ENCODE data around the gene UBE2QL1.

DNA sequence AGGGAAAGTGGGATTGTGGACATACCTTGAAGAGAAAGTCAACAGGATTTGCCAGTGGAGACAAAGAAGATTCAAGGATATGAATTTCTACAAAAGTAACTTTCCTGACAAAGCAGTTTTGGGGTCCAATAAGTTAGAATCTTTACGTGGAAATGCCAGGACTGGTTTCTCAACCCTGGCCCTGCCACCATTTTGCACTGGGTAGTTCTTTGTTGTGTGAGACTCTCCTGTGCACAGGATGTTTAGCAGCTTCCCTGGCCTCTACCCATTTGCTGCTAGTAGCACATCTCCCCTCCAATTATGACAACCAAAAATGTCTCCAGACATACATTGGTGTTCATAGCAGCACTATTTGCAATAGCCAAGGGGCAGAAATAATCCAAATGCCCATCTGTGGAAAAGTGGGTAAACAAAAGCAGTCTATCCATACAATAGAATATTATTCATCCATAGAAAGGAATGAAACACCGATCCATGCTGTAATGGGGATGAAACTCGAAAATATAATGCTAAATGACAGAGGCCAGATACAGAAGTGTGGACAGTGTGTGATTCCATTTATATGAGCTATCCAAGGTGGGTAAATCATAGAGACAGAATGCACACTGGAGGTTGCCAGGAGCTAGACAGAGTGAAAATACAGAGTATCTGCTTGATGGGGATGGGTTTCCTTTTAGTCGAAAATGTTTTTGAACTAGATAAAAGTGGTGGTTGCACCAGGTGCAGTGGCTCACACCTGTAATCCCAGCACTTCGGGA lies 92.8 kb downstream of the UBE2QL1 start:
- TF ChIP-seq, protein P1, sequence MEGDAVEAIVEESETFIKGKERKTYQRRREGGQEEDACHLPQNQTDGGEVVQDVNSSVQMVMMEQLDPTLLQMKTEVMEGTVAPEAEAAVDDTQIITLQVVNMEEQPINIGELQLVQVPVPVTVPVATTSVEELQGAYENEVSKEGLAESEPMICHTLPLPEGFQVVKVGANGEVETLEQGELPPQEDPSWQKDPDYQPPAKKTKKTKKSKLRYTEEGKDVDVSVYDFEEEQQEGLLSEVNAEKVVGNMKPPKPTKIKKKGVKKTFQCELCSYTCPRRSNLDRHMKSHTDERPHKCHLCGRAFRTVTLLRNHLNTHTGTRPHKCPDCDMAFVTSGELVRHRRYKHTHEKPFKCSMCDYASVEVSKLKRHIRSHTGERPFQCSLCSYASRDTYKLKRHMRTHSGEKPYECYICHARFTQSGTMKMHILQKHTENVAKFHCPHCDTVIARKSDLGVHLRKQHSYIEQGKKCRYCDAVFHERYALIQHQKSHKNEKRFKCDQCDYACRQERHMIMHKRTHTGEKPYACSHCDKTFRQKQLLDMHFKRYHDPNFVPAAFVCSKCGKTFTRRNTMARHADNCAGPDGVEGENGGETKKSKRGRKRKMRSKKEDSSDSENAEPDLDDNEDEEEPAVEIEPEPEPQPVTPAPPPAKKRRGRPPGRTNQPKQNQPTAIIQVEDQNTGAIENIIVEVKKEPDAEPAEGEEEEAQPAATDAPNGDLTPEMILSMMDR (IDR thresholded peaks at IDR 0.05): no peak
- TF ChIP-seq, protein P2, sequence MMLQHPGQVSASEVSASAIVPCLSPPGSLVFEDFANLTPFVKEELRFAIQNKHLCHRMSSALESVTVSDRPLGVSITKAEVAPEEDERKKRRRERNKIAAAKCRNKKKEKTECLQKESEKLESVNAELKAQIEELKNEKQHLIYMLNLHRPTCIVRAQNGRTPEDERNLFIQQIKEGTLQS (CRISPR knock-in tag; conservative IDR thresholded peaks at IDR 0.05): no peak
- TF ChIP-seq, protein P3, sequence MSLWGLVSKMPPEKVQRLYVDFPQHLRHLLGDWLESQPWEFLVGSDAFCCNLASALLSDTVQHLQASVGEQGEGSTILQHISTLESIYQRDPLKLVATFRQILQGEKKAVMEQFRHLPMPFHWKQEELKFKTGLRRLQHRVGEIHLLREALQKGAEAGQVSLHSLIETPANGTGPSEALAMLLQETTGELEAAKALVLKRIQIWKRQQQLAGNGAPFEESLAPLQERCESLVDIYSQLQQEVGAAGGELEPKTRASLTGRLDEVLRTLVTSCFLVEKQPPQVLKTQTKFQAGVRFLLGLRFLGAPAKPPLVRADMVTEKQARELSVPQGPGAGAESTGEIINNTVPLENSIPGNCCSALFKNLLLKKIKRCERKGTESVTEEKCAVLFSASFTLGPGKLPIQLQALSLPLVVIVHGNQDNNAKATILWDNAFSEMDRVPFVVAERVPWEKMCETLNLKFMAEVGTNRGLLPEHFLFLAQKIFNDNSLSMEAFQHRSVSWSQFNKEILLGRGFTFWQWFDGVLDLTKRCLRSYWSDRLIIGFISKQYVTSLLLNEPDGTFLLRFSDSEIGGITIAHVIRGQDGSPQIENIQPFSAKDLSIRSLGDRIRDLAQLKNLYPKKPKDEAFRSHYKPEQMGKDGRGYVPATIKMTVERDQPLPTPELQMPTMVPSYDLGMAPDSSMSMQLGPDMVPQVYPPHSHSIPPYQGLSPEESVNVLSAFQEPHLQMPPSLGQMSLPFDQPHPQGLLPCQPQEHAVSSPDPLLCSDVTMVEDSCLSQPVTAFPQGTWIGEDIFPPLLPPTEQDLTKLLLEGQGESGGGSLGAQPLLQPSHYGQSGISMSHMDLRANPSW (CRISPR knock-in tag; conservative IDR thresholded peaks at IDR 0.05; ENCODE audit: low read depth): no peak
- no peak for TF ChIP-seq FOXP1 (CRISPR knock-in tag; IDR thresholded peaks at IDR 0.05; ENCODE audit: borderline replicate concordance)
- no peak for TF ChIP-seq JUN (CRISPR knock-in tag; IDR thresholded peaks at IDR 0.05)
- no peak for TF ChIP-seq NR3C1 (CRISPR knock-in tag; conservative IDR thresholded peaks at IDR 0.05; ENCODE audit: low read depth)
- TF ChIP-seq CBFB (CRISPR knock-in tag; IDR thresholded peaks at IDR 0.05; ENCODE audit: low read depth): no peak
- no peak for TF ChIP-seq NFYB (CRISPR knock-in tag; conservative IDR thresholded peaks at IDR 0.05; ENCODE audit: low read depth)
- no peak for TF ChIP-seq FOXJ3 (CRISPR knock-in tag; IDR thresholded peaks at IDR 0.05; ENCODE audit: borderline replicate concordance)

Data from WTC11 (cell line).